ENCODE data around the gene DST.

The DST gene

GRCh38 chr6:56448046-56448445 is 194.6 kb downstream of the DST start:
- no peaks in the 10 kb centered on the region for H3K4me1 ChIP-seq
- no peaks in the 10 kb centered on the region for H3K27me3 ChIP-seq
- no peaks in the 10 kb centered on the region for H3K36me3 ChIP-seq
- H3K4me2 ChIP-seq: no peak overlapping the region
- TF ChIP-seq Cebpa-rat (IDR thresholded peaks at IDR 0.05): no peak
- H3K9me3 ChIP-seq (replicated peaks in 1 of 11): peaks cover 0 to 4% (median 0%) of the 10 kb centered on the region in 11 experiments; a peak in 1 of 22 replicates
- H3K9ac ChIP-seq: no peak overlapping the region
- no peak overlapping the region for H3K4me3 ChIP-seq
- no peak overlapping the region for H3K27ac ChIP-seq
- H4K20me1 ChIP-seq: no peaks in the 10 kb centered on the region

GRCh38 chr6:56445818-56446217 is 196.9 kb downstream of the DST start:
- Histone ChIP-seq H3K4me3 (no peak overlapping the region), H3K36me3 (no peaks in the 10 kb centered on the region), H4K20me1 (no peaks in the 10 kb centered on the region), H3K27me3 (no peaks in the 10 kb centered on the region), H3K9ac (no peak overlapping the region), H3K4me1 (no peaks in the 10 kb centered on the region), H3K9me3 (replicated peaks in 1 of 11) (peaks cover 0 to 5% (median 0%) of the 10 kb centered on the region in 11 experiments; a peak in 4 of 22 replicates), H3K27ac (no peak overlapping the region), H3K4me2 (no peak overlapping the region)
- no peak for TF ChIP-seq Cebpa-rat (IDR thresholded peaks at IDR 0.05)

- Histone ChIP-seq H3K4me2 (no peak overlapping the region), H3K27ac (no peak overlapping the region), H3K36me3 (no peaks in the 10 kb centered on the region), H3K4me1 (no peaks in the 10 kb centered on the region), H3K27me3 (no peaks in the 10 kb centered on the region), H3K9me3 (replicated peaks in 1 of 11) (peaks cover 2 to 15% (median 7%) of the 10 kb centered on the region in 11 experiments; a peak in 21 of 22 replicates), H3K4me3 (no peak overlapping the region), H3K9ac (no peak overlapping the region), H4K20me1 (no peaks in the 10 kb centered on the region)
- no peak for TF ChIP-seq Cebpa-rat (IDR thresholded peaks at IDR 0.05)
Observed at GRCh38 chr6:56444855-56445254, 197.8 kb downstream of the DST start.

GRCh38 chr6:56440551-56440981 is 202.1 kb downstream of the DST start:
- Histone ChIP-seq H4K20me1 (no peaks in the 10 kb centered on the region), H3K4me1 (no peaks in the 10 kb centered on the region), H3K27me3 (no peaks in the 10 kb centered on the region), H3K36me3 (no peaks in the 10 kb centered on the region), H3K4me3 (no peak overlapping the region), H3K27ac (no peak overlapping the region), H3K9ac (no peak overlapping the region), H3K9me3 (replicated peaks in 1 of 11) (peaks cover 9 to 22% (median 16%) of the 10 kb centered on the region in 11 experiments), H3K4me2 (no peak overlapping the region)
- TF ChIP-seq Cebpa-rat (IDR thresholded peaks at IDR 0.05): no peak

GRCh38 chr6:56437171-56437900 is 205.4 kb downstream of the DST start:
- TF ChIP-seq Cebpa-rat (IDR thresholded peaks at IDR 0.05): no peak
- H3K9ac ChIP-seq: no peak overlapping the region
- no peak overlapping the region for H3K4me2 ChIP-seq
- no peak overlapping the region for H3K27ac ChIP-seq
- H3K36me3 ChIP-seq: no peaks in the 10 kb centered on the region
- H3K27me3 ChIP-seq: no peaks in the 10 kb centered on the region
- no peaks in the 10 kb centered on the region for H3K4me1 ChIP-seq
- H3K4me3 ChIP-seq: no peak overlapping the region
- no peaks in the 10 kb centered on the region for H4K20me1 ChIP-seq
- peaks cover 22 to 34% (median 29%) of the 10 kb centered on the region in 11 experiments for H3K9me3 ChIP-seq (replicated peaks in 1 of 11)

GRCh38 chr6:56435754-56436153 is 206.9 kb downstream of the DST start:
- no peak for TF ChIP-seq Cebpa-rat (IDR thresholded peaks at IDR 0.05)
- Histone ChIP-seq H3K4me2 (no peak overlapping the region), H3K27me3 (no peaks in the 10 kb centered on the region), H3K4me3 (no peak overlapping the region), H3K36me3 (no peaks in the 10 kb centered on the region), H3K9ac (no peak overlapping the region), H3K9me3 (replicated peaks in 1 of 11) (peaks cover 36 to 47% (median 43%) of the 10 kb centered on the region in 11 experiments), H3K27ac (no peak overlapping the region), H4K20me1 (no peaks in the 10 kb centered on the region), H3K4me1 (no peaks in the 10 kb centered on the region)

- no peak overlapping the region for H3K27ac ChIP-seq
- H3K9ac ChIP-seq: no peak overlapping the region
- peaks cover 34 to 47% (median 42%) of the 10 kb centered on the region in 11 experiments for H3K9me3 ChIP-seq (replicated peaks in 1 of 11)
- H4K20me1 ChIP-seq: no peaks in the 10 kb centered on the region
- no peak overlapping the region for H3K4me2 ChIP-seq
- H3K4me1 ChIP-seq: no peaks in the 10 kb centered on the region
- H3K4me3 ChIP-seq: no peak overlapping the region
- no peak for TF ChIP-seq Cebpa-rat (IDR thresholded peaks at IDR 0.05)
- no peaks in the 10 kb centered on the region for H3K27me3 ChIP-seq
- no peaks in the 10 kb centered on the region for H3K36me3 ChIP-seq
Observed at GRCh38 chr6:56435326-56435725, 207.4 kb downstream of the DST start.

GRCh38 chr6:56434606-56435005 is 208.1 kb downstream of the DST start:
- no peaks in the 10 kb centered on the region for H4K20me1 ChIP-seq
- no peak for TF ChIP-seq Cebpa-rat (IDR thresholded peaks at IDR 0.05)
- H3K9ac ChIP-seq: no peak overlapping the region
- no peak overlapping the region for H3K4me2 ChIP-seq
- H3K27me3 ChIP-seq: no peaks in the 10 kb centered on the region
- no peaks in the 10 kb centered on the region for H3K36me3 ChIP-seq
- H3K9me3 ChIP-seq (replicated peaks in 1 of 11): peaks cover 27 to 40% (median 35%) of the 10 kb centered on the region in 11 experiments
- no peaks in the 10 kb centered on the region for H3K4me1 ChIP-seq
- no peak overlapping the region for H3K27ac ChIP-seq
- no peak overlapping the region for H3K4me3 ChIP-seq

GRCh38 chr6:56433119-56433518 is 209.6 kb downstream of the DST start:
- H3K4me1 ChIP-seq: no peaks in the 10 kb centered on the region
- peaks cover 20 to 33% (median 29%) of the 10 kb centered on the region in 11 experiments for H3K9me3 ChIP-seq (replicated peaks in 1 of 11)
- no peaks in the 10 kb centered on the region for H4K20me1 ChIP-seq
- no peak overlapping the region for H3K27ac ChIP-seq
- no peaks in the 10 kb centered on the region for H3K36me3 ChIP-seq
- no peaks in the 10 kb centered on the region for H3K27me3 ChIP-seq
- no peak overlapping the region for H3K4me3 ChIP-seq
- TF ChIP-seq Cebpa-rat (IDR thresholded peaks at IDR 0.05): no peak
- H3K9ac ChIP-seq: no peak overlapping the region
- no peak overlapping the region for H3K4me2 ChIP-seq

GRCh38 chr6:56432194-56432593 is 210.5 kb downstream of the DST start:
- Histone ChIP-seq H3K9ac (no peak overlapping the region), H3K4me1 (no peaks in the 10 kb centered on the region), H3K9me3 (replicated peaks in 1 of 11) (peaks cover 20 to 33% (median 29%) of the 10 kb centered on the region in 11 experiments), H3K4me2 (no peak overlapping the region), H3K4me3 (no peak overlapping the region), H3K27me3 (no peaks in the 10 kb centered on the region), H3K27ac (no peak overlapping the region), H3K36me3 (no peaks in the 10 kb centered on the region), H4K20me1 (no peaks in the 10 kb centered on the region)
- TF ChIP-seq Cebpa-rat (IDR thresholded peaks at IDR 0.05): no peak

Data from BLaER1 treated with 17β-estradiol and CSF1 and Interleukin-3, amounts not matched to agents 10 nM and 100 nM (cell line).